ENCODE results near the gene AQP12B.

Gene AQP12B

GRCh38 chr2:240712121-240712520, 29.4 kb upstream of the AQP12B start:
- no peaks in the 10 kb centered on the region for H3K36me3 ChIP-seq (ENCODE audit: control insufficient read depth in 1 of 2, insufficient read depth in 2 of 2, low read depth in 1 of 2, low read length in 2 of 2)

DNA sequence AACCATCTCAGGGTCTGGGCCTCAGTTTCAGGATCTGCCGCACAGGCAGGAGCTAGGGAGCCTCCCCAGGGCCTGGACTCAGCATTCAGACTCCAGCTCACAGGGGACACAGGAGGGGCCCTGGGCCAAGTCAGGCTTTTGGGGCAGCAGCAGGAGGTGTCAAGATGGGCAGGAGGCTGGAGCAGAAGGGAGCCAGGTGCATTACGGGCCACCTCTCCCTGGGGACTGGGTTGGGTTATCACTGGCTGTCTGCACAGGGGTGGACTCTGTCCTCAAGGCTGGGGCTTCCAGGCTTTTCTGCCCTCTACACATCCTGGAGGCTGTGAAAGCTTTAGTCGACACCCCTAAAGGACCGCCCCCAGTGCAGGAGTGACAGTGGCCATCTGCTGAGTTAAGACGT, 29.0 kb upstream of the AQP12B start:
- Histone ChIP-seq H4K91ac (ENCODE audit: low read length) (no peak overlapping the region), H3K23ac (ENCODE audit: low read length in 2 of 2) (no peak overlapping the region), H3K4me1 (ENCODE audit: control insufficient read depth, insufficient read depth, low read depth, low read length) (no peaks in the 10 kb centered on the region), H3K36me3 (ENCODE audit: control insufficient read depth in 1 of 2, insufficient read depth in 2 of 2, low read depth in 1 of 2, low read length in 2 of 2) (no peaks in the 10 kb centered on the region), H2BK5ac (ENCODE audit: low read depth, low read length, poor library complexity, severe bottlenecking) (no peak overlapping the region), H3K18ac (ENCODE audit: low read depth in 1 of 2, low read length in 2 of 2) (no peak overlapping the region), H3K27ac (ENCODE audit: low read length, poor library complexity, severe bottlenecking) (no peak overlapping the region), H3K79me1 (replicated peaks; ENCODE audit: low read length, poor library complexity, severe bottlenecking) (no peaks in the 10 kb centered on the region), H3K4me2 (ENCODE audit: low read length, poor library complexity, severe bottlenecking) (no peak overlapping the region), H4K8ac (ENCODE audit: low read length) (no peak overlapping the region), H2AK5ac (ENCODE audit: low read length, severe bottlenecking) (no peak overlapping the region), H3K14ac (ENCODE audit: low read length in 2 of 2) (no peak overlapping the region), H2BK120ac (ENCODE audit: low read depth, low read length) (no peak overlapping the region), H3K27me3 (ENCODE audit: control insufficient read depth in 1 of 2, insufficient read depth in 1 of 2, low read length in 2 of 2) (peaks cover 15 to 89% of the 10 kb centered on the region in 2 experiments), H3K4me3 (ENCODE audit: insufficient read depth in 1 of 2, low read depth in 1 of 2, low read length in 2 of 2) (no peak overlapping the region), H2BK15ac (ENCODE audit: low read depth, poor library complexity, severe bottlenecking) (no peak overlapping the region), H2BK12ac (ENCODE audit: low read length in 2 of 2) (no peak overlapping the region), H3K9me3 (ENCODE audit: control insufficient read depth, low read length) (peaks cover 3% of the 10 kb centered on the region), H3K9ac (ENCODE audit: low read length) (no peak overlapping the region), H3K4ac (ENCODE audit: low read depth in 1 of 2, low read length in 2 of 2) (no peak overlapping the region), H2AFZ (ENCODE audit: low read depth, low read length) (no peak overlapping the region)
- WGBS = 87% methylated on average over 5 of the region's 5 CpGs
- DNase-seq = no peak

More at GRCh38 chr2:240712121-240712520, 29.4 kb upstream of the AQP12B start:
- Histone ChIP-seq H3K27ac (ENCODE audit: low read length, poor library complexity, severe bottlenecking) (no peak overlapping the region), H2BK120ac (ENCODE audit: low read depth, low read length) (no peak overlapping the region), H2BK5ac (ENCODE audit: low read depth, low read length, poor library complexity, severe bottlenecking) (no peak overlapping the region), H3K9me3 (ENCODE audit: control insufficient read depth, low read length) (peaks cover 3% of the 10 kb centered on the region), H3K4ac (ENCODE audit: low read depth in 1 of 2, low read length in 2 of 2) (no peak overlapping the region), H3K79me1 (replicated peaks; ENCODE audit: low read length, poor library complexity, severe bottlenecking) (no peaks in the 10 kb centered on the region), H3K4me3 (ENCODE audit: insufficient read depth in 1 of 2, low read depth in 1 of 2, low read length in 2 of 2) (no peak overlapping the region), H2BK15ac (ENCODE audit: low read depth, poor library complexity, severe bottlenecking) (no peak overlapping the region), H3K27me3 (ENCODE audit: control insufficient read depth in 1 of 2, insufficient read depth in 1 of 2, low read length in 2 of 2) (peaks cover 15 to 86% of the 10 kb centered on the region in 2 experiments), H4K91ac (ENCODE audit: low read length) (no peak overlapping the region), H4K8ac (ENCODE audit: low read length) (no peak overlapping the region), H2AK5ac (ENCODE audit: low read length, severe bottlenecking) (no peak overlapping the region), H3K23ac (ENCODE audit: low read length in 2 of 2) (no peak overlapping the region), H3K14ac (ENCODE audit: low read length in 2 of 2) (no peak overlapping the region), H3K4me2 (ENCODE audit: low read length, poor library complexity, severe bottlenecking) (no peak overlapping the region), H3K4me1 (ENCODE audit: control insufficient read depth, insufficient read depth, low read depth, low read length) (no peaks in the 10 kb centered on the region), H2AFZ (ENCODE audit: low read depth, low read length) (no peak overlapping the region), H3K9ac (ENCODE audit: low read length) (no peak overlapping the region), H3K18ac (ENCODE audit: low read depth in 1 of 2, low read length in 2 of 2) (no peak overlapping the region), H2BK12ac (ENCODE audit: low read length in 2 of 2) (no peak overlapping the region)
- no peak for DNase-seq
- WGBS = 84% methylated on average over 7 of the region's 9 CpGs

GRCh38 chr2:240711296-240711695, 28.6 kb upstream of the AQP12B start:
- Histone ChIP-seq H4K91ac (ENCODE audit: low read length) (no peak overlapping the region), H3K27me3 (ENCODE audit: control insufficient read depth in 1 of 2, insufficient read depth in 1 of 2, low read length in 2 of 2) (peaks cover 17 to 88% of the 10 kb centered on the region in 2 experiments), H3K9ac (ENCODE audit: low read length) (no peak overlapping the region), H3K4ac (ENCODE audit: low read depth in 1 of 2, low read length in 2 of 2) (no peak overlapping the region), H3K4me1 (ENCODE audit: control insufficient read depth, insufficient read depth, low read depth, low read length) (no peaks in the 10 kb centered on the region), H4K8ac (ENCODE audit: low read length) (no peak overlapping the region), H2AFZ (ENCODE audit: low read depth, low read length) (no peak overlapping the region), H2BK12ac (ENCODE audit: low read length in 2 of 2) (no peak overlapping the region), H2BK5ac (ENCODE audit: low read depth, low read length, poor library complexity, severe bottlenecking) (no peak overlapping the region), H3K27ac (ENCODE audit: low read length, poor library complexity, severe bottlenecking) (no peak overlapping the region), H3K4me3 (ENCODE audit: insufficient read depth in 1 of 2, low read depth in 1 of 2, low read length in 2 of 2) (no peak overlapping the region), H3K18ac (ENCODE audit: low read depth in 1 of 2, low read length in 2 of 2) (no peak overlapping the region), H2BK120ac (ENCODE audit: low read depth, low read length) (no peak overlapping the region), H3K79me1 (replicated peaks; ENCODE audit: low read length, poor library complexity, severe bottlenecking) (no peaks in the 10 kb centered on the region), H2BK15ac (ENCODE audit: low read depth, poor library complexity, severe bottlenecking) (no peak overlapping the region), H3K4me2 (ENCODE audit: low read length, poor library complexity, severe bottlenecking) (no peak overlapping the region), H3K23ac (ENCODE audit: low read length in 2 of 2) (no peak overlapping the region), H3K9me3 (ENCODE audit: control insufficient read depth, low read length) (peaks cover 3% of the 10 kb centered on the region), H2AK5ac (ENCODE audit: low read length, severe bottlenecking) (no peak overlapping the region), H3K14ac (ENCODE audit: low read length in 2 of 2) (no peak overlapping the region), H3K36me3 (ENCODE audit: control insufficient read depth in 1 of 2, insufficient read depth in 2 of 2, low read depth in 1 of 2, low read length in 2 of 2) (no peaks in the 10 kb centered on the region)
- DNase-seq = no peak
- WGBS = 81% methylated on average over 9 of the region's 9 CpGs

DNA sequence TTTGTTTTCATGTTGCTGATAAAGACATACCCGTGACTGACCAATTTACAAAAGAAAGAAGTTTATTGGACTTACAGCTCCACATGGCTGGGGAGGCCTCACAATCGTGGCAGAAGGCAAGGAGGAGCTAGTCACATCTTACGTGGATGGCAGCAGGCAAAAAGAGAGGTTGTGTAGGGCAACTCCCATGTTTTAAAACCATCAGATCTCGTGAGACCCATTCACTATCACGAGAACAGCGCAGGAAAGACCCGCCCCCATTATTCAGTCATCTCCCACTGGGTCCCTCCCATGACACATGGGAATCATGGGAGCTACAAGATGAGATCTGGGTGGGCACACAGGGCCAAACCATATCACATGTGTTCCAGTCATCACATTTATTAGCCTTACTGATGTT, 25.8 kb upstream of the AQP12B start:
- H2BK5ac ChIP-seq (ENCODE audit: low read depth, low read length, poor library complexity, severe bottlenecking) = no peak overlapping the region
- H3K4me3 ChIP-seq (ENCODE audit: insufficient read depth in 1 of 2, low read depth in 1 of 2, low read length in 2 of 2) = no peak overlapping the region
- no peak overlapping the region for H3K4me2 ChIP-seq (ENCODE audit: low read length, poor library complexity, severe bottlenecking)
- H3K14ac ChIP-seq (ENCODE audit: low read length in 2 of 2) = no peak overlapping the region
- no peaks in the 10 kb centered on the region for H3K36me3 ChIP-seq (ENCODE audit: control insufficient read depth in 1 of 2, insufficient read depth in 2 of 2, low read depth in 1 of 2, low read length in 2 of 2)
- no peak overlapping the region for H2BK15ac ChIP-seq (ENCODE audit: low read depth, poor library complexity, severe bottlenecking)
- H4K8ac ChIP-seq (ENCODE audit: low read length) = no peak overlapping the region
- H4K91ac ChIP-seq (ENCODE audit: low read length) = no peak overlapping the region
- no peak overlapping the region for H2BK120ac ChIP-seq (ENCODE audit: low read depth, low read length)
- no peak for DNase-seq
- H3K9ac ChIP-seq (ENCODE audit: low read length) = no peak overlapping the region
- H3K27me3 ChIP-seq (ENCODE audit: control insufficient read depth in 1 of 2, insufficient read depth in 1 of 2, low read length in 2 of 2) = peaks cover 22 to 85% of the 10 kb centered on the region in 2 experiments
- H2BK12ac ChIP-seq (ENCODE audit: low read length in 2 of 2) = no peak overlapping the region
- peaks cover 3% of the 10 kb centered on the region for H3K9me3 ChIP-seq (ENCODE audit: control insufficient read depth, low read length)
- no peaks in the 10 kb centered on the region for H3K4me1 ChIP-seq (ENCODE audit: control insufficient read depth, insufficient read depth, low read depth, low read length)
- 68% methylated on average over 7 of the region's 7 CpGs for WGBS
- H3K4ac ChIP-seq (ENCODE audit: low read depth in 1 of 2, low read length in 2 of 2) = no peak overlapping the region
- H3K23ac ChIP-seq (ENCODE audit: low read length in 2 of 2) = no peak overlapping the region
- no peak overlapping the region for H3K18ac ChIP-seq (ENCODE audit: low read depth in 1 of 2, low read length in 2 of 2)
- no peaks in the 10 kb centered on the region for H3K79me1 ChIP-seq (replicated peaks; ENCODE audit: low read length, poor library complexity, severe bottlenecking)
- no peak overlapping the region for H2AK5ac ChIP-seq (ENCODE audit: low read length, severe bottlenecking)
- H3K27ac ChIP-seq (ENCODE audit: low read length, poor library complexity, severe bottlenecking) = no peak overlapping the region
- no peak overlapping the region for H2AFZ ChIP-seq (ENCODE audit: low read depth, low read length)

Data from mesenchymal stem cell (in vitro differentiated cells and primary cell).